HUES6 (cell line): ENCODE data around the gene KRT77.

Source experiments
- H3K27ac ChIP-seq: 2 replicates; pipeline ENCODE4 v1.7.0; 2013; ENCODE audit warnings: low read depth, mild to moderate bottlenecking, low read length, inconsistent platforms
- H3K27me3 ChIP-seq: 2 replicates; pipeline ENCODE4 v1.6.1; 2013; ENCODE audit warnings: low read length; ENCODE audit not compliant: control insufficient read depth, insufficient read depth
- H3K36me3 ChIP-seq: 2 replicates; pipeline ENCODE4 v1.6.1; 2013; ENCODE audit warnings: low read length; ENCODE audit not compliant: control insufficient read depth, insufficient read depth
- H3K4me1 ChIP-seq: 2 replicates; pipeline ENCODE4 v1.6.1; 2013; ENCODE audit warnings: low read length; ENCODE audit not compliant: control insufficient read depth, insufficient read depth
- H3K4me3 ChIP-seq: 2 replicates; pipeline ENCODE4 v1.5.1; 2013; ENCODE audit warnings: low read depth, low read length
- H3K9ac ChIP-seq: one replicate; pipeline ENCODE4 v1.6.1; 2013; ENCODE audit warnings: mild to moderate bottlenecking, low read length
- H3K9me3 ChIP-seq: 2 replicates; pipeline ENCODE4 v1.6.1; 2013; ENCODE audit warnings: low read depth, low read length; ENCODE audit not compliant: control insufficient read depth, insufficient read depth

KRT77 gene

DNA sequence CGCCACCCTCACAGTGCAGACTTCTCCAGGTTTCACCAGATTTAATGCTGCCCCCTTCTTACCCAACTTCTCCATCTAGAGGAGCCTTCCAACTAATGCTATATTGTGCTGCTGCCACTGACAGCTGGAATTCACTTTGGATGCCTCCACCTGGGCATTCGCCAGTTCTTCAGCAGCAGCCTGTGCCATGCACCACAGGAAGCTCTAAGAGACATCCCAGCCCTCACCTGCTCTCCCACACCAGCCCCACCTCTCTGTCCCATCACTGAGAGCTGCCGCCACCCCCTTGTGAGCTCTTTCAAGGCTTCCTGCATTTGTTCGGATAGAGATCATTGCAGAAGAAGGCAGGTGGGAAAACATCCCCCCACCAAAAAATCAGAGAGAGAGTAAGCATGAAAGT is 46.7 kb downstream of the KRT77 start:
- no peaks in the 10 kb centered on the region; the same call in 1 of the 2 replicates for H3K27me3 ChIP-seq
- H3K9ac ChIP-seq: no peak overlapping the region

DNA sequence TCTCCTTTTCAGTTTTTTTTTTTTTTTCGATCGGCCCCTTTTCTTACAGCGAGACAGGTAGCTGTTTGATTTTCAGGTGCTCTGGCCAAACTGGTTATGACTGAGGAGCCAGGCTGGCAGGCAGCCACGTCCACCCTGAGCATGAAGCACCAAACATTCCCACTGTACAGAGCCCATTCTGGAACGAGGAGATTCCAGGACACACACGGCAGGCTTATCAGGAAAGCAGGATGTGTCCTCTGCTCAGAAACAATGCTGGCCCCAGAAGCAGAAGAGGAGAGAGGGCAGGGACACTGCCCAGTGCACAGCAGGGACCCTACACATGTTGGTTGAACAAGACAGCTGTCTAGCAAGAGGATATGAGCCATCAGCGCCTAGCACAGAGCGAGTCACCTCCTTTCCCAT is 47.6 kb downstream of the KRT77 start:
- H3K27me3 ChIP-seq: no peaks in the 10 kb centered on the region; the same call in 1 of the 2 replicates
- H3K36me3 ChIP-seq: no peaks in the 10 kb centered on the region
- no peak overlapping the region for H3K4me3 ChIP-seq
- H3K9me3 ChIP-seq: no peaks in the 10 kb centered on the region
- H3K4me1 ChIP-seq: peaks cover 3% of the 10 kb centered on the region; the same call in 1 of the 2 replicates
- no peak overlapping the region for H3K27ac ChIP-seq
- no peak overlapping the region for H3K9ac ChIP-seq

More for the DNA sequence above, 46.7 kb downstream of the KRT77 start:
- H3K9me3 ChIP-seq: no peaks in the 10 kb centered on the region
- H3K4me3 ChIP-seq: no peak overlapping the region
- no peaks in the 10 kb centered on the region for H3K36me3 ChIP-seq
- no peak overlapping the region for H3K27ac ChIP-seq
- peaks cover 3% of the 10 kb centered on the region; the same call in 1 of the 2 replicates for H3K4me1 ChIP-seq

GRCh38 chr12:52655251-52655650 is 48.1 kb downstream of the KRT77 start:
- no peaks in the 10 kb centered on the region for H3K9me3 ChIP-seq
- peaks cover 3% of the 10 kb centered on the region; the same call in 1 of the 2 replicates for H3K4me1 ChIP-seq
- H3K9ac ChIP-seq: no peak overlapping the region
- H3K27ac ChIP-seq: no peak overlapping the region
- H3K36me3 ChIP-seq: no peaks in the 10 kb centered on the region
- H3K4me3 ChIP-seq: no peak overlapping the region
- no peaks in the 10 kb centered on the region; the same call in 1 of the 2 replicates for H3K27me3 ChIP-seq

- Histone ChIP-seq H3K4me1 (peaks cover 3% of the 10 kb centered on the region; the same call in 1 of the 2 replicates), H3K9me3 (no peaks in the 10 kb centered on the region), H3K9ac (no peak within 1 kb of the TSS), H3K4me3 (no peak within 1 kb of the TSS), H3K27me3 (no peaks in the 10 kb centered on the region; the same call in 1 of the 2 replicates), H3K36me3 (no peaks in the 10 kb centered on the region), H3K27ac (no peak within 1 kb of the TSS)
These were observed 51.5 kb downstream of the KRT77 start, which contains the start of gene KRT2 for GRCh38 chr12:52651726-52652261. Gene KRT2 (minus strand): TSS chr12:52652211. CDS start chr12:52652142, 69 bp downstream.

DNA sequence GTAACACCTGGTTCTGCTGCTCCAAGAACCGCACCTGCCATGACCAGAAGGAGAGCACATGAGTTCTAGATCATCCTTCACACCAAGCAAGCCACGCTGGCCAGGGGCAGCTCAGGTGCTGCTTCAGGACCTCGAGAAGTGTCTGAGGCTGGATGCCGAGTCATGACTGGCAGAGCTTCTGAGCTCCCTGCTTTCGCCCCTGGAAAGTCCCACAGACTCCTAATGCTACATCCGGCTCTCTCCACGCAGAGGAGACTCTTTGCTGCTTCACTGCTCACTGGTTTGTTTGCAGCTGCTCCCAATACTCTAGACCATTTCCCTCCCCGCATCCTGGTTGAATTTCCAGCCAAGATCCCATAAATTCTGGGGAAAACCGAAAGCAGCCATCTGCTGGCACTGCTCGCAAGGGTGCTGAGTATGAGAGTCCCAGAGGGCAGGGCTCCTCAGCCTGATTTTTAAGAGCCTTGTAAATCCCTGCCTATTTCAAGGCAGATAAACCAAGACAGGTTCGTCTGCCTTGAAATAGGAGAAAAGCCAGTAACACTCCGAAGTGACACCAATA is 52.7 kb downstream of the KRT77 start:
- no peaks in the 10 kb centered on the region for H3K36me3 ChIP-seq
- H3K9ac ChIP-seq: no peak overlapping the region
- no peaks in the 10 kb centered on the region for H3K9me3 ChIP-seq
- no peaks in the 10 kb centered on the region; the same call in 1 of the 2 replicates for H3K27me3 ChIP-seq
- H3K4me3 ChIP-seq: no peak overlapping the region
- H3K27ac ChIP-seq: no peak overlapping the region
- peaks cover 3% of the 10 kb centered on the region; the same call in 1 of the 2 replicates for H3K4me1 ChIP-seq

DNA sequence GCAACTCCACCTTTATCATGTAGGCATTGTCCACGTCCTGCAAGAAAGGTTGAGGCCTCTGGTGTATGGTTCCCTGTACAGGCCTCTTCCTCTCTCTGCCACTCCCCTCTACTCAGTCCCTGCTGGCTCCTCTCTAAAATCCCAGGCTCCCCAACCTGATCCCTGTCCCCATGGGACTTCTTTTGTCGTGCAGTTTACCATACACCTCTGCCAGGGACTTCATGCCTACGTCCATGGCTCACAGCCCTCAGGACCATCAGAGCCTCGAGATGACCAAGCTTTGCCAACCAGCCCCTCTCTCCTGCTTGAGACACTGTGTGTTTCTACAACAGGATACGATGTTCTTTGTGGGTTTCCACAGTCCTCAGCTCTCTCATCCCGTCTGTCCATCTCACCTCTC is 54.3 kb downstream of the KRT77 start:
- peaks cover 10% of the 10 kb centered on the region; the same call in 1 of the 2 replicates for H3K27me3 ChIP-seq
- no peaks in the 10 kb centered on the region for H3K4me1 ChIP-seq
- H3K4me3 ChIP-seq: no peak overlapping the region
- H3K9me3 ChIP-seq: no peaks in the 10 kb centered on the region
- no peak overlapping the region for H3K27ac ChIP-seq
- no peaks in the 10 kb centered on the region for H3K36me3 ChIP-seq
- no peak overlapping the region for H3K9ac ChIP-seq

DNA sequence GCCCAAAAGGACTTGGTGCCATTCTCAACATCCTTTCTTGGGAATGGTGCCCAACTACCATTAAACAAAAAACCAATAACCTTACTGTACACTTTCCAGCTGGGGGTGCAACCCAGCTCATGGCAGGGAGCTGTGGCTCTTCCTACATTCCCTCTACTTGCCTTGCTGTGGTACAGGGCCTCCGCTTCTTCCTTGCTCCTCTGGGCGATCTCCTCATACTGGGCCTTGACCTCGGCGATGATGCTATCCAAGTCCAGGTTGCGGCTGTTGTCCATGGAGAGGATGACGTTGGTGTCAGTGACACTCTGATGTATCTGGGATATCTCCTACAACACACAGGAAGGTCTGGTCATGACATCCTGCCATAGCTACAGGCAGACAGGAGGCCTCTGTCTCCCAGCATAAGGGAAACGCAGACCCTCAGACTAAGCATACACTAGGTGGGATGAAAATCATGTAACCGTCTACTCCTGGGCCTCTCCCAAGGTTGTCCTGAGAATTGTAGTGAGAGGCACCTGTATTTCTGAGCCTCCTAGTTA is 55.2 kb downstream of the KRT77 start:
- no peaks in the 10 kb centered on the region for H3K36me3 ChIP-seq
- no peak overlapping the region for H3K27ac ChIP-seq
- H3K4me1 ChIP-seq: no peaks in the 10 kb centered on the region
- no peak overlapping the region for H3K4me3 ChIP-seq
- no peak overlapping the region for H3K9ac ChIP-seq
- H3K27me3 ChIP-seq: peaks cover 10% of the 10 kb centered on the region; the same call in 1 of the 2 replicates
- no peaks in the 10 kb centered on the region for H3K9me3 ChIP-seq

- Histone ChIP-seq H3K36me3 (no peaks in the 10 kb centered on the region), H3K27ac (no peak overlapping the region), H3K9ac (no peak overlapping the region), H3K9me3 (no peaks in the 10 kb centered on the region), H3K27me3 (peaks cover 10% of the 10 kb centered on the region; the same call in 1 of the 2 replicates), H3K4me3 (no peak overlapping the region), H3K4me1 (no peaks in the 10 kb centered on the region)
These were observed 55.7 kb downstream of the KRT77 start for GRCh38 chr12:52647601-52648000.

DNA sequence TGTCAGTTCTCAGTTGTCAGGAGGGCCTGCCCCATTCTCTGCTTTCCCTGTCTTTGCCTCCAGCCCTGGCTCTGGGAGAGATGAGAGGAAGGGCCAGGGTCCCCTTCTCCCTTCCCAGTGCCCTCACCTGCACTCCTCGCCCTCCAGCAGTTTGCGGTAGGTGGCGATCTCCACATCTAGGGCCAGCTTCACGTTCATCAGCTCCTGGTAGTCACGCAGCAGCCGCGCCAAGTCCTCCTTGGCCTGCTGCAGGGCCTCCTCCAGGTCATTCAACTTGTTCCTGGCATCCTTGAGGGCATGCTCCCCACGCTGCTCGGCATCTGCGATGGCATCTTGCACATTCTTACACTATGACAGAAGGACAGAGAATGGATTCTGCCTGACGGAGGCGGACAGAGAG is 56.7 kb downstream of the KRT77 start:
- Histone ChIP-seq H3K4me3 (no peak overlapping the region), H3K27me3 (peaks cover 10% of the 10 kb centered on the region; the same call in 1 of the 2 replicates), H3K4me1 (no peaks in the 10 kb centered on the region), H3K27ac (no peak overlapping the region), H3K36me3 (no peaks in the 10 kb centered on the region), H3K9me3 (no peaks in the 10 kb centered on the region), H3K9ac (no peak overlapping the region)

DNA sequence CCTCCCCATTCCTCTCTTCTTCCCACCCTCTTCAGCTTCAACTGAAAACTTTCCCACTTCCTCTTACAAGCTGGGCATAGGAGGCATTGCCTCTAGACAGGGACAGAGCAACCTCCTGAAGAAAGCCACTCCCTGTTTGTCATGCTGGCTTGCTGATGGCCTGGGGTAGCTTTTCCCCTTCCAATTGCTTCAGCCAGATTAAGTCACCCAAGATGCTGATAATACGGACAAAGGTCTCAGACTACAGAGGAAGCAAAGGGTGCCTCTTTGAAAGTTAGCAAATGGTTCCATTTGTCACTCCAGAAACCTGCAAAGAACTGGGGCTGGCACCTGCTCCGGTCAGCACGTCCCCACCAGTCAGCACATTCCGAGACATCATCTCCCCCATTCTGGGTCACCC is 57.3 kb downstream of the KRT77 start:
- Histone ChIP-seq H3K4me3 (no peak overlapping the region), H3K9ac (no peak overlapping the region)

DNA sequence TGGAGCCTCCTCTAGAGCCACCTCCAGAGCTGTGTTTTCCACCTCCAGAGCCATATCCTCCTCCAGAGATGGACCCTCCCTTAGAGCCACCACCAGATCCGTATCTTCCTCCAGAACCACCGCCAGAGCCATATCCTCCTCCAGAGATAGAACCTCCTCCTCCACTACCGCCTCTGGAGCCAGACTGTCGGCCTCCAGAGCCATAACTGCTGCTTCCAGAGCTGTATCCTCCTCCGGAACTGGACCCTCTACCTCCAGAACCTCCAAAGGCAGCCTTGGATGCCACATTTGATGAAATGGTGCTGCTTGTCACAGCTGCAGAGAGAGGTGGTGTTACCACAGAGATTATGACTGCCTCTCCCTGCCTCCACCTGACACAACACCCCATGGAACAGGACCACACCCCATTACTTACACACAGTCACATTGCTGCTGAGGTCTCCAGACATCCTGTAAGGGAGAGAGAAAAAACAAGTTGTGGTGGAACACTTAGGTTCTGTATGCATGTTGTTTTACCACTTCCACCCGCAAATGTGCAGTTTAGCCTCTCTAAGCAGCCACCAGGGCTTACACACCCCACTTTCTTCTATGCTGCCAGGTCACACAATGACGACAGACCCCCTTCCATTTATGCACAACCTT is 58.1 kb downstream of the KRT77 start:
- Histone ChIP-seq H3K4me3 (no peak overlapping the region), H3K27me3 (peaks cover 10% of the 10 kb centered on the region; the same call in 1 of the 2 replicates), H3K36me3 (no peaks in the 10 kb centered on the region), H3K9ac (no peak overlapping the region), H3K27ac (no peak overlapping the region), H3K4me1 (no peaks in the 10 kb centered on the region), H3K9me3 (no peaks in the 10 kb centered on the region)

More for the DNA sequence above, 57.3 kb downstream of the KRT77 start:
- no peaks in the 10 kb centered on the region for H3K36me3 ChIP-seq
- H3K27ac ChIP-seq: no peak overlapping the region
- no peaks in the 10 kb centered on the region for H3K4me1 ChIP-seq
- no peaks in the 10 kb centered on the region for H3K9me3 ChIP-seq
- peaks cover 10% of the 10 kb centered on the region; the same call in 1 of the 2 replicates for H3K27me3 ChIP-seq
